Activated B cell treated with CpG ODN at 0.5 μM for 24 hours (primary cell): Measurements from ENCODE around the gene NBAS. TPM values are rescaled to one million over a fixed set of nuclear protein-coding genes. Genes with fewer than 3 reads are reported as not detected.

Experiments used
- ATAC-seq: fragments of 200-7000 bp; cut with Tn5 transposase; one replicate; pipeline ENCODE4 v1.10.0; 2021; ENCODE audit warnings: low read depth, mild to moderate bottlenecking, moderate library complexity
- CTCF ChIA-PET: fragments of 350-600 bp; sonication (Branson Sonifier 250); formaldehyde crosslinking; loops from one replicate; lab custom pipeline; 2021; ENCODE audit warnings: antibody characterized with exemption; lab: Charles Lee
- POLR2A ChIA-PET: fragments of 350-600 bp; sonication (Branson Sonifier 250); formaldehyde crosslinking; loops from one replicate; lab custom pipeline; 2021; ENCODE audit warnings: antibody characterized with exemption; lab: Charles Lee
- DNase-seq: peaks from one replicate; pipeline ENCODE4 v3.0.0; 2022
- H3K27ac Mint-ChIP-seq: one replicate; pipeline ENCODE4 v1.8.0; 2020; ENCODE audit warnings: mixed read lengths
- H3K27me3 Mint-ChIP-seq: one replicate; pipeline ENCODE4 v1.8.0; 2021; ENCODE audit warnings: mixed read lengths
- H3K36me3 Mint-ChIP-seq: one replicate; pipeline ENCODE4 v1.8.0; 2021; ENCODE audit warnings: low read depth, mixed read lengths
- H3K4me1 Mint-ChIP-seq: one replicate; pipeline ENCODE4 v1.8.0; 2021; ENCODE audit warnings: mixed read lengths
- H3K4me3 Mint-ChIP-seq: one replicate; pipeline ENCODE4 v1.8.0; 2020; ENCODE audit warnings: mild to moderate bottlenecking, mixed read lengths
- H3K9me3 Mint-ChIP-seq: one replicate; pipeline ENCODE4 v1.8.0; 2020; ENCODE audit warnings: mixed read lengths
- intact Hi-C: fragments of 100-400 bp; cut with micrococcal nuclease; formaldehyde crosslinking; loops from one replicate; pipeline ENCODE4 v1.15.1; 2024
- total RNA-seq: library from RNA; stranded (reverse); gene quantifications from 2 replicates; pipeline ENCODE4 v1.2.3, GENCODE V29; 2022
- TF ChIP-seq, protein P1 (sequence below): fragments of 200-600 bp; IDR thresholded peaks from one replicate; pipeline ENCODE4 v1.8.0; 2022; ENCODE audit warnings: antibody characterized with exemption, mild to moderate bottlenecking

Gene NBAS
- total RNA-seq, 1 donor from 2014 or later: 40.1 TPM

DNA sequence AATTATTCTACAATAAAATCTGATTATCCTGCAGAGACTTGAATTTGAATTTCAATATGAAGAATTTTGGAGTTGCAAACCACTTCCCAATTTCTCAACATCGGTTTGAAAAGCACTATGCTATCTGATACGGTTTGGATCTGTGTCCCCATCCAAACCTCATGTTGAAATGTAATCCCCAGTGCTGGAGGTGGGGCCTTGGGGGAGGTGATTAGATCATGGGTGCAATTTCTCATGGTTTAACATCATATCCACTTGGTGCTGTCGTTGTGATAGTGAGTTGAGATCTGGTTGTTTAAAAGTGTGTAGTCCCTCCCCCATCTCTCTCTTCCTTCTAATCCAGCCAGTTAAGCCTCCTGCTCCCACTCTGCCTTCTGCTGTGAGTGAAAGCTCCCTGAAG lies 205.7 kb downstream of the NBAS start:
- ChIA-PET POLR2A (no interaction called here), CTCF (no interaction called here)
- Mint-ChIP-seq H3K4me3 (no peak overlapping the region), H3K27me3 (no peaks in the 10 kb centered on the region), H3K36me3 (peaks cover 69% of the 10 kb centered on the region), H3K9me3 (no peaks in the 10 kb centered on the region), H3K4me1 (no peaks in the 10 kb centered on the region), H3K27ac (no peak overlapping the region)
- TF ChIP-seq, protein P1, sequence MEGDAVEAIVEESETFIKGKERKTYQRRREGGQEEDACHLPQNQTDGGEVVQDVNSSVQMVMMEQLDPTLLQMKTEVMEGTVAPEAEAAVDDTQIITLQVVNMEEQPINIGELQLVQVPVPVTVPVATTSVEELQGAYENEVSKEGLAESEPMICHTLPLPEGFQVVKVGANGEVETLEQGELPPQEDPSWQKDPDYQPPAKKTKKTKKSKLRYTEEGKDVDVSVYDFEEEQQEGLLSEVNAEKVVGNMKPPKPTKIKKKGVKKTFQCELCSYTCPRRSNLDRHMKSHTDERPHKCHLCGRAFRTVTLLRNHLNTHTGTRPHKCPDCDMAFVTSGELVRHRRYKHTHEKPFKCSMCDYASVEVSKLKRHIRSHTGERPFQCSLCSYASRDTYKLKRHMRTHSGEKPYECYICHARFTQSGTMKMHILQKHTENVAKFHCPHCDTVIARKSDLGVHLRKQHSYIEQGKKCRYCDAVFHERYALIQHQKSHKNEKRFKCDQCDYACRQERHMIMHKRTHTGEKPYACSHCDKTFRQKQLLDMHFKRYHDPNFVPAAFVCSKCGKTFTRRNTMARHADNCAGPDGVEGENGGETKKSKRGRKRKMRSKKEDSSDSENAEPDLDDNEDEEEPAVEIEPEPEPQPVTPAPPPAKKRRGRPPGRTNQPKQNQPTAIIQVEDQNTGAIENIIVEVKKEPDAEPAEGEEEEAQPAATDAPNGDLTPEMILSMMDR: no peak
- intact Hi-C loops: no loop called here
- no peak for DNase-seq
- ATAC-seq: no peak

DNA sequence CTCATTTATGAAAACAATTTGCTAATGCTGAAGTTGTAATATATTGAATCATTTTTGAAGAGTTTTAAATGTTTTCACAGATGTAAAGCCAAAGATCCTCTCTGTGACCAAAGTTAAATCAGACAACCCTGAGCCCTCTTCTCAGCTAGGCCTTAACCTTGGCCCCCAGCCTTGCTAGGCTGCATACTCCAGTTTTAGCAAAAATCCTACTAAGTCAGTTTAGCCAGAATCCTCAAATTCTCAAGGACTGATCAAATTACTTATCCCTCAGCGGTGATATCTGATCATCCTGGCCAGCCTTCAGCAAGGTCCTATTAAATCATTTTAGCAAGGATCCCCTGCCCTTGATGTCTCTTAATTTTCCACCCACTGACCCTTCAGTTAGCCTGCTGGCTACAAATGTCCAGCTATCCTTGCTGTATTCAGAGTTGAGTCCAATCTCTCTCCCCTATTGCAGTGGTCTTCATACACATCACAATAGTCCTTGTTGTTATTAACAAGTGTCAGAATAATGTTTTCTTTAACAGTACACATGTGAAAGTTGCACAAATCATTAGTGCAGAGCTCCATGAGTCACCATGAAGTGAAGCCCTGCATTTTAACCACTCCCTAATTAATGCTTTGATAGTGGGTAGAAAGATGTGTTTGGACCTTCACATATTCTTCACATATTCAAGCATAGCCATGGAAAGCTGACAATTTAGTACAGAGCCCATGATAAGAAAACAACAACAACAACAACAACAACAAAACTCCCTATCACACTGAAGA lies 206.4 kb downstream of the NBAS start:
- DNase-seq: no peak
- Mint-ChIP-seq H3K9me3 (no peaks in the 10 kb centered on the region), H3K36me3 (peaks cover 73% of the 10 kb centered on the region), H3K27me3 (no peaks in the 10 kb centered on the region), H3K4me3 (no peak overlapping the region), H3K4me1 (no peaks in the 10 kb centered on the region), H3K27ac (no peak overlapping the region)
- ATAC-seq: no peak
- intact Hi-C loops: no loop called here
- POLR2A ChIA-PET: no interaction called here
- TF ChIP-seq, protein P1: no peak
- CTCF ChIA-PET: no interaction called here

DNA sequence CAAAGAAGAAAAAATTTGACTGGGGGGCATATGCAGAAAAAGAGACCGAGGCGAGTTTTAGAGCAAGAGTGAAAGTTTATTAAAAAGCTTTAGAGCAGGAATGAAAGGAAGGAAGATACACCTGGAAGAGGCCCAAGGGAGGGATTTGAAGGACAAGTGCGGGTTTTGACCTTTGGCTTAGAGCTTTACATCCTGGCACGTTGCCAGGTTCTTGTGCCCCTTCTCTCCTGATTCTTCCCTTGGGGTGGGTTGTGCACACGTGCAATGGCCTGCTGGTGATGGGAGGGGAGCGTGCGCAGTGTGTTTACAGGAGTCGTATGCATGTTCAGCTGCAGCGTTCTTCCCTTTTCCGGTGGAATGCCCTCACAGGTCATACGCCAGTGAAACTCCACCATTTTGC lies 208.8 kb downstream of the NBAS start:
- DNase-seq: no peak
- Mint-ChIP-seq H3K4me1 (no peaks in the 10 kb centered on the region), H3K27ac (no peak overlapping the region), H3K36me3 (peaks cover 75% of the 10 kb centered on the region), H3K27me3 (no peaks in the 10 kb centered on the region), H3K9me3 (no peaks in the 10 kb centered on the region), H3K4me3 (no peak overlapping the region)
- intact Hi-C loops: no loop called here
- no peak for ATAC-seq
- ChIA-PET CTCF (no interaction called here), POLR2A (no interaction called here)
- TF ChIP-seq, protein P1: no peak

DNA sequence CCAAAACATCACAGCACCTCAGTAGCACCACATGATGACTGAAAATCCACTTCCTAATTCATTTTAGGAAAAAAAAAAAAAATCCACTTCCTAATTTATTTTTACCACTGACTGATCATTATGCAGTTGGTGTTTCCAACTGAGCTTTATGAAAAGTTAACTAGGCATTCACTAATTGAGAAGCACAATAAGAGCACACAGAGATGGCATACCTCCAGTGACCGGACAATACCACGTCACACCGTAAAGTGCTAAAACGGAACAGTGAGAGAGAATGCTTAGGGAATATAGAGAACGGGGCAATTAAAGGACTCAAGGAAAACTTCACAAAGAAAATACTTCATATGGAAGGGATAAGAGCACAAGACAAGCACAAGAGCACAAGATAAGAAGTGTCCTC lies 212.5 kb downstream of the NBAS start:
- DNase-seq (no peak), ATAC-seq (no peak)
- Mint-ChIP-seq H3K27me3 (no peaks in the 10 kb centered on the region), H3K4me1 (no peaks in the 10 kb centered on the region), H3K4me3 (no peak overlapping the region), H3K9me3 (peaks cover 4% of the 10 kb centered on the region), H3K36me3 (peaks cover 72% of the 10 kb centered on the region), H3K27ac (no peak overlapping the region)
- CTCF ChIA-PET: no interaction called here
- intact Hi-C loops: no loop called here
- POLR2A ChIA-PET: no interaction called here
- TF ChIP-seq, protein P1: no peak

DNA sequence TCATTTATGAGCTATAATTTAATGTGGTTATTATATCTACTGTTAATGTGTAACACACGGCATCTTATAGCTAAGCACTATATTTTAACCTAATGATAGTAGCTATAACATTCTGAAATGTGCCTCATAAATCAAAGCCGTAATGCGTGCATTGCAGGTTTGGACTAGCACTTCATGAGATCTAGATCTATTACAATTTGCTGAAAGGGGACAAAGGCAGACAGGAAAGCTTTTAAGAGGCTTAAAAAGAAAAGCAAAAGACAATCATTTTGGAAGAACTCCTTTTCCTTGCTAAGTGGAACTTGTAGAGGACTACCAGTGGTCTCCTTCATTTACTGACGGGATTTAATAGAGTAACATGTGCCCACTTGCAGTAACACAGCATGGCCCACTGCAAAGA lies 213.1 kb downstream of the NBAS start:
- no peak for ATAC-seq
- DNase-seq: no peak
- intact Hi-C loops: no loop called here
- no peak overlapping the region for H3K27ac Mint-ChIP-seq
- H3K4me1 Mint-ChIP-seq: no peaks in the 10 kb centered on the region
- peaks cover 68% of the 10 kb centered on the region for H3K36me3 Mint-ChIP-seq
- H3K9me3 Mint-ChIP-seq: peaks cover 6% of the 10 kb centered on the region
- TF ChIP-seq, protein P1: no peak
- CTCF ChIA-PET: no interaction called here
- no peak overlapping the region for H3K4me3 Mint-ChIP-seq
- POLR2A ChIA-PET: no interaction called here
- no peaks in the 10 kb centered on the region for H3K27me3 Mint-ChIP-seq
